GM21717 (cell line): ENCODE measurements around the gene GATM.
"Not testable (repeated sequence)": the region's sequence is repeated elsewhere in the genome, so short reads cannot be mapped to it uniquely, and the experiment has no call there.

Source experiments
- ATAC-seq: cut with Tn5 transposase; IDR thresholded peaks from one replicate; pipeline ENCODE4 v1.9.1; 2021; ENCODE audit warnings: mild to moderate bottlenecking, moderate library complexity; ENCODE audit not compliant: unreplicated experiment

Gene GATM

GRCh38 chr15:45355860-45356259 is 22.5 kb downstream of the GATM start:
- ATAC-seq = no peak

DNA sequence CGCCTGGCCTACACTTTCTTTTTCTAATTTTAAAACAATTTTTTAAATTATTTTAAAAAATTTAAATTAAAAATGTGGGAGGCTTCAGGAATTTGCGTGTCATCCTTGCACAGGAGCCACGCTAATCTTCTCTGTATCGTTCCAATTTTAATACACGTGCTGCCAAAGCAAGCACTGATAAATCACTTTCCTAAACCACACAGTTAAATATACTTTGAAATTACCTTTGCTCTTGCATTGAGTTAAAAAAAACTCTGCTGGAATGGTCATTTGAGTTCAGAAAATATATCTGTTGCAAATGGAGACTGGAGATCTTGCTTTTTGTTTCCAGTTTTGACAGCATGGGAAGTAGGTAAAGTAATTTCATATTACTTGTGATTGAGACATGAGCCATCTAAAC is 23.6 kb downstream of the GATM start:
- ATAC-seq = no peak

- no peak for ATAC-seq
Measured at GRCh38 chr15:45351227-45351626, 27.1 kb downstream of the GATM start.

DNA sequence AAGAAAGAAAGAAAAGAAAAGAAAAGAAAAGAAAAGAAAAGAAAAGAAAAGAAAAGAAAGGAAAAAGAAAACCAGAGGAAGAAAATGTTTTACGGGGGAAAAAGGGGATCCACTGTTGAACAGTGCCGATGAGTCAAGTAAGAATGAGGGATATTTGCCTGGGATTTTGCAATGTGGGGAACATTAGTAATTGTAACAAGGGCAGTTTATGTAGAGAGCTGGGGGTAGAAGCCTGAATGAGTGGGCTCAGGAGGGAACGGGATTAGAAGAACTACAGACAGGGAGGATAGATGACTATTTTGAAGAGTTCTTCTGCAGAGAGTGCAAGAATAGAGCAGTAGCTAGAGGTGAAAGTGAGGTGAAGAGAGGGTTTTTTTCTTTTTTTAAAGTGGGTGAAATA is 28.7 kb downstream of the GATM start:
- no peak for ATAC-seq

GRCh38 chr15:45347989-45348388 is 30.4 kb downstream of the GATM start:
- no peak for ATAC-seq

- no peak for ATAC-seq
Measured at GRCh38 chr15:45347033-45347432, 31.3 kb downstream of the GATM start.

DNA sequence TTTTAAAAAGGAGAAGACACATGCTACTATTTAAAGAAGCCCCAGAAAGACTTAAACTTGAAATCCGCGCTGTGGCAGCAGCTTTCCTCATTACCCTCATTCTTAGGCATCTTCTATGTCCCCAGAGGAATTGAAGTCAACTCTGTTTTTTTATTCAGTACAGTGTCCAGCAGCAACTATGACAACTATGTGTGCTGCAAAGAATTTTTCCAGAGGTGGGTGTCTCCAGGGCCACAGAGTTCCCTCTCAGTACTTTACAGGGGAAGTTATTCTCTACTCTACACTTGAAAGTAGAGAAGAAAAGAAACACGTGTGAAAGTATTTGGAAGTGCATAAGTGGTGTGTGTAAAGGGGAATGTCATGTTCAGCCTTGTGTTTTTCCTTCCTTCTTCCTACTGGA is 32.0 kb downstream of the GATM start:
- no peak for ATAC-seq

- no peak for ATAC-seq
Measured at GRCh38 chr15:45343258-45343860, 35.0 kb downstream of the GATM start.

DNA sequence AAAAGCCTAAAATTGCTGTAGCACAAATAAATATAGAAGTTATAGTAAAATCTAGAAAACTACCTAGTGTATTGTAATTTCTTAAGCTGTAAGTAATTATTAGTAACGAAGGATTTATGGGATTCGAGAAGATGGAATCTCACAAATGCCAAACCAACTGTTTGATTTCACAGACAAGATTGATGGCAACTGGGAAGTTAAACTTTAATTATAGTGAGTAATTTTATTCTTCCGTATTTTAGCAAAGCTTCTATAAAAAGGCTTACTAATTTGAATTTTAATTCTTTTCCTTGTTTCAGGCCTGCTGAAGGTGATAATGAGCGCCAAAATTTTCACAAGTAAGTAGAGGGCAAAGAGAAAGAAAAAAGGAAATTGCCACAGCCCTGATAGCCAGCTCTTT is 36.6 kb downstream of the GATM start:
- ATAC-seq = no peak

DNA sequence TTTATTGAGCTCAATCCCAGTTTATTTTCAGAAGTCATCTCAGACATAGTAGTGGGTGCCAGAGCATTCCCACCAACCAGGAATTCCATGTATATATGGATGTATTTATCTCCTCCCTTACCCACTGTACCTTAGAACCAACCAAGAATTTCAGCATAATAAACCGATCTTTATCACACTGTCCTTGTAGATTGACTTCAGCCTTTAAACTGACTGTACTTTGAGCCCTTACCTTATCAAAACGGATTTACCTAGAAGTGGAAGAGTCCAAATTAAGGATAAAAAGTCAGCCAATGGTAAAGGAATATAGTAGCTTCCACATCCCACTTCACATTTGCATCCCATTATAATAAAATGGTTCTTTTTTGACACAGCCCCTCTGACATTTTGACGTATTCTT is 37.9 kb downstream of the GATM start:
- no peak for ATAC-seq

- no peak for ATAC-seq
Measured at GRCh38 chr15:45338417-45338816, 39.9 kb downstream of the GATM start.

GRCh38 chr15:45337224-45337623 is 41.1 kb downstream of the GATM start:
- no peak for ATAC-seq

DNA sequence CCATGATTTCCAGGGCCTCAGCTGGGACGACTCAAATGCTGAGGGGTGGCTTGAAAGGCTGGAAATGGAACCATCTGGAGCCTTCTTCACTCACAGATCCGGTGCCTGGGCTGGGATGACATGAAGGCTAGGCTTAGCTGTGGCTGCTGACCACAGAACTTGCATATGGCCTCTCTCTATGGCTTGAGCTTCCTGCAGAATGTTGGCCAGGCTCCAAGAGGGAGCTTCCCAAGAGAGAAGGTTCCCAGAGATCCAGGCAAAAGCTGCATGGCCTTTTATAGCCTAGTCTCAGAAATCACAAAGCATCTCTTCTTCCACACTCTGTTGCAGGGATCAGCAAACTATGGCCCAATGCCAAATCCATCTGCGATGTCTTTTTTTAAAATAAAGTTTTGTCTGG is 44.8 kb downstream of the GATM start:
- ATAC-seq = no peak

DNA sequence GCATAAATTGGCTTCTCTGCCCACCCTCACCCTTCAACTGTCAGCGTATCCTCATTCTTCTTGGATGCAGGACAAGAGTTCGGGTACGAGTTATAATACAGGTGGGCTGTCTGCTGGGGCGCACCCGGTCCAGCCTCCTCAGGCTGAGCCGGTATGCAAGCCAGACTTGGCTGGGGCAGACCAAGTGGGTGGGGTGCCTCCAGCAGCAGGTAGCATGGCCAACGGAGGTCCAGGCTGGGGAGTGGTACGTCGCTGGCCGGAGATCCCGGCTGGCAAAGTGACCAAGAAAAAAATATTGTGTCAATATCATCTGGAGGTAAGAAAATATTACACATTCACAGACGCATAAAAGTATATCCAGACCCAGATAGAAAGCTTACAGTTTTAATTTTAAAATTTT is 45.6 kb downstream of the GATM start:
- ATAC-seq = no peak

- ATAC-seq = no peak
Measured at GRCh38 chr15:45331972-45332371, 46.4 kb downstream of the GATM start.

GRCh38 chr15:45328663-45329062 is 49.7 kb downstream of the GATM start:
- no peak for ATAC-seq

GRCh38 chr15:45326741-45327140 is 51.6 kb downstream of the GATM start:
- no peak for ATAC-seq

DNA sequence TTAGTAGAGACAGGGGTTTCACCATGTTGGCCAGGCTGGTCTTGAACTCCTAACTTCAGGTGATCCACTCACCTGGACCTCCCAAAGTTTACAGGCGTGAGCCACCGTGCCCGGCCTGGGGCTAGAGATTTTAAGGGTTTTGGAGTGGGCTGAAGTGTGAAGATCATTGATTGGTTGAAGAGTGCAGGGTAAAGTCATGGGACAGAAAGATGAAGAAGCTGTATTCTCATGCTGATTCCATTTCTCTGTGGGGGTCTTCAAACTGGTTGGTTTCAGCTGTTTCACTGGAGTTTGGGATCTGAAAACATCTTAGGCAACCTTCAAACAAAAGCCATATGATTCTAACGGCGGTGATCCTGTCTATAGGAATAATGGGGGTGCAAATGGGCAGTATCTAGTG is 52.1 kb downstream of the GATM start:
- ATAC-seq = no peak

DNA sequence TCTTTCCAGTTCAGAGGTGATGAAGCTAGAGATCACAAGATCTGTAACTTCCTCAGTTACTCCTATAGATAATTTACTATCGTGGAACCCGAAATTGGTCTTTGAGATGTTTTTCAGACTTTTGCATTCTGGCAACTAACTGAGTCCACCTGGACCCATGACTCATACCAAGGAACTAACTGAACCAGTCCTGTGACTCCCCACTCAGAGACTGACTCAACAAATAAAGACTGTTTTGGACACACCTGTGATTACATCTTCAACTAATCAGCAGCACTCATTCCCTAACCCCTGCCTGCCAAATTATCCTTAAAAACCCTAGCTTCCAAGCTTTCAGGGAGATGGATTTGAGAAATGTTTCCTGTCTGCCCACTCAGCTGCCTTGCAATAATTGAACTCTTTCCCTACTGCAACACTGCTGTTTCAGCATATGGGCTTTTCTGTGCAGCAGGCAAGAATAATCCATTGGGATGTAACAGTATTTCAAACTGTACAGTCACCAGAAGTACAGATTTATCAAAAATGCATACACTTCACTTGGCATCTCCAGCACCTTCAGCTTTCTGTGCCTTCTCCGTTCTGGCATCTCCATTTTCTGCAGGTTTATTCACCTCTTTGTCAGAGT is 57.7 kb downstream of the GATM start:
- ATAC-seq = no peak

- ATAC-seq = no peak
Measured at GRCh38 chr15:45319472-45320214, 58.7 kb downstream of the GATM start.

GRCh38 chr15:45314960-45315359 is 63.4 kb downstream of the GATM start:
- ATAC-seq = no peak

DNA sequence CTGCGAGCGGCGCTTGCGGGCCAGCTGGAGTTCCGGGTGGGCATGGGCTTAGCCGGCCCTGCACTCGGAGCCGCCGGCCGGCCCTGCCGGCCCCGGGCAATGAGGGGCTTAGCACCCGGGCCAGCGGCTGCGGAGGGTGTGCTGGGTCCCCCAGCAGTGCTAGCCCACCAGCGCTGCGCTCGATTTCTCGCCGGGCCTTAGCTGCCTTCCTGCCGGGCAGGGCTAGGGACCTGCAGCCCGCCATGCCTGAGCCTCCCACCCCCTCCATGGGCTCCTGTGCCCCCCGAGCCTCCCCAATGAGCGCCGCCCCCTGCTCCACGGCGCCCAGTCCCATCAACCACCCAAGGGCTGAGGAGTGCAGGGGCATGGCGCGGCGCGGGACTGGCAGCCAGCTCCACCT is 64.2 kb downstream of the GATM start:
- not testable (repeated sequence) for ATAC-seq
